ENCODE measurements around the gene LPIN2.
"Not testable (repeated sequence)": the region's sequence is repeated elsewhere in the genome, so short reads cannot be mapped to it uniquely, and the experiment has no call there.

DNA sequence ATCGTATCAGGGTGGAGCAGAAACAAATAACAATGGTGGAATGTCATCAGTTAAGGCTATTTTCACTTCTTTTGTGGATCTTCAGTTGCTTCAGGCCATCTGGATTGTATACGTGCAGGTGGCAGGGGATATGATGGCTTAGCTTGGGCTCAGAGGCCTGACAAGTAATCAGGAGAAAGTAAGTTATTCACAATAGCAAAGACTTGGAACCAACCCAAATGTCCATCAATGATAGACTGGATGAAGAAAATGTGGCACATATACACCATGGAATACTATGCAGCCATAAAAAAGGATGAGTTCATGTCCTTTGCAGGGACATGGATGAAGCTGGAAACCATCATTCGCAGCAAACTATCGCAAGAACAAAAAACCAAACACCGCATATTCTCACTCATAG, 10.7 kb upstream of the LPIN2 start:
- TF ChIP-seq POLR2A (IDR thresholded peaks at IDR 0.05; ENCODE audit: low read length); GATA1 (IDR thresholded peaks at IDR 0.05; ENCODE audit: low read depth, low read length): not testable (repeated sequence)

Measured in erythroblast (primary cell).